Central memory CD8-positive, alpha-beta T cell (primary cell): Measurements from ENCODE around the gene PHTF1.

Experiments used
- ATAC-seq: fragments of 150-1000 bp; cut with Tn5 transposase; replicated peaks from 2 replicates; pipeline ENCODE4 v1.10.0; 2022; ENCODE audit warnings: mild to moderate bottlenecking, moderate FRiP score, moderate number of reproducible peaks; ENCODE audit not compliant: poor library complexity, severe bottlenecking; ENCODE audit errors: extremely low read depth
- DNase-seq, 2 donors: peaks; one replicate each; pipeline ENCODE4 v3.0.0; 2021; ENCODE audit warnings: low spot score in 2 of 2
- H3K27ac Mint-ChIP-seq: one replicate; pipeline ENCODE4 v1.8.0; 2022; ENCODE audit warnings: low read depth, mild to moderate bottlenecking, moderate library complexity, mixed read lengths
- H3K27me3 Mint-ChIP-seq: one replicate; pipeline ENCODE4 v1.8.0; 2022; ENCODE audit warnings: mixed read lengths
- H3K36me3 Mint-ChIP-seq: one replicate; pipeline ENCODE4 v1.8.0; 2022; ENCODE audit warnings: mild to moderate bottlenecking, moderate library complexity, mixed read lengths; ENCODE audit not compliant: insufficient read depth
- H3K4me1 Mint-ChIP-seq: one replicate; pipeline ENCODE4 v1.8.0; 2022; ENCODE audit warnings: mixed read lengths
- H3K4me3 Mint-ChIP-seq: one replicate; pipeline ENCODE4 v1.8.0; 2022; ENCODE audit warnings: mild to moderate bottlenecking, moderate library complexity, mixed read lengths
- H3K9me3 Mint-ChIP-seq: one replicate; pipeline ENCODE4 v1.8.0; 2022; ENCODE audit warnings: mixed read lengths

Gene PHTF1

DNA sequence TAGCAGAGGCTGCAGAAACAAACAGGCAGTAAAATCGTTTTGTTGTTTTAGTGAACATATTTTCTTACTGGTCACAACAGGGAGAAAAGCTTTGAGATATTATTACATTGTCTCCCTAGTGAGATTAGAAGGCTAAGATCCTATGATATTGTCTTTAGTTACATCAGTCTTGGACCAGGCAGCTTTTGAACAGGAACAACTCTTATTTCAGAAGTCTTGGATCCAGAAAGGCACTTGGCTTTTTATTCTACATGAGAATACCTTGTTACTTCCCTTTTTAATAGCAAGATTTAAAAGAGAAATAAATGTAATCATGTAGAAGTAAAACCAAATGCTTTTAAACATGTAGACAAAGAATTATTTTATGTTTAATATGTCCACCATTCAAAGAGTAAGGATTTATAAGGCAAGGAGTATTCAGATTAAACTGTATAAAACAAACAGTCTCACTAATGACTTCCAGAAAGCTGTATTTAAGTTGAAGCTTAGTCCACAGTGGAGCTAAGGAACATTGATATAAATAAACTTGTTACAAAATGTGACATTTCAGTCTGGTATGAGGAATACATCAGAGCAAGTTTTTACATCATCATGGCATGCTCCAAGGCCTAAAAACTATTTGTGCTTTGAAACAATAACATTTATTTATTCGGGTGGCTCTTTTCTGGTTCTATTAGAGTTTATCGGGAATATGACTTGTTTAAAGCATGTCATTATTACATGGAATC, 72.2 kb downstream of the PHTF1 start:
- Mint-ChIP-seq H3K27me3 (no peaks in the 10 kb centered on the region), H3K27ac (no peak overlapping the region), H3K9me3 (no peaks in the 10 kb centered on the region), H3K36me3 (no peaks in the 10 kb centered on the region), H3K4me3 (no peak overlapping the region), H3K4me1 (no peaks in the 10 kb centered on the region)
- ATAC-seq (no peak), DNase-seq (no peak)

GRCh38 chr1:113684153-113684541, 75.1 kb downstream of the PHTF1 start:
- Mint-ChIP-seq H3K27me3 (no peaks in the 10 kb centered on the region), H3K27ac (no peak overlapping the region), H3K36me3 (peaks cover 1% of the 10 kb centered on the region), H3K9me3 (no peaks in the 10 kb centered on the region), H3K4me1 (no peaks in the 10 kb centered on the region), H3K4me3 (no peak overlapping the region)
- DNase-seq (no peak), ATAC-seq (no peak)

- Mint-ChIP-seq H3K27ac (no peak overlapping the region), H3K9me3 (no peaks in the 10 kb centered on the region), H3K4me1 (no peaks in the 10 kb centered on the region), H3K4me3 (no peak overlapping the region), H3K27me3 (no peaks in the 10 kb centered on the region), H3K36me3 (peaks cover 1% of the 10 kb centered on the region)
- ATAC-seq (no peak), DNase-seq (no peak)
These were observed 75.7 kb downstream of the PHTF1 start for GRCh38 chr1:113683384-113684152.

DNA sequence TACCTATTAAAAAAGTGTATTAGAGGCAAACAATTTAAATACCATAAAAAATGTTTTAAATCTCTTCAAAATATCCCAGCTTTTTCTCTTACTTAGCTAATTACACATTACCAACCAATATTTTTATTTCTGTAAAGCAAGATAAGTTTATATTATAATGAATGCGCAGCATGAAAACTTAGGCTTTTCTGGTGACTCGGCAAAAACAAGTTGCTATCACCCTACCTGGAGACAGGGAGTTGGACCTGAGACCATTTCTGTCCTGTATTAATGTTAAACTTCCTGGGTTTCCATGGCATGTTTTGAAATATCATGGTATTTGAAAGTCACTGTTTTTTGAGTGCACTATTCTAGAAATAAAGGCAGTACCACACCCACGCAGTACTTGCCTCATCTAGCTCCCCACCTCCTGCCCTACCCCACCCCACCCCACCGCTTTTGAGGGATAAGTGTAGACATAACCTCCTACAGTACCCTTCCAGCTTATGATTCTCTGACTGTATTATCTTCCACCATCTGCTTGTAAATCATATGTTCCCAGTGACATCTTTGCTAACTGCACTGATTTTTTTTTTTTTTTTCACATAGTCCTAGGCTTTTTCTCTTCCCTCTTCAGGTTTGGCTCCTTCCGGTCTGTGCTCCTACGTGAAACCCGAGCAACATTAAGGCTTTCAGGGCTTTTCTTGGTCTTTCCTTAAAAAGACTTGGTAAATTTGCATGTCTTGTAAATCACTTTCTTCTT, 77.5 kb downstream of the PHTF1 start:
- no peaks in the 10 kb centered on the region for H3K27me3 Mint-ChIP-seq
- no peaks in the 10 kb centered on the region for H3K9me3 Mint-ChIP-seq
- peaks cover 1% of the 10 kb centered on the region for H3K36me3 Mint-ChIP-seq
- H3K4me3 Mint-ChIP-seq: no peak overlapping the region
- DNase-seq (no peak), ATAC-seq (no peak)
- H3K27ac Mint-ChIP-seq: no peak overlapping the region
- H3K4me1 Mint-ChIP-seq: no peaks in the 10 kb centered on the region

DNA sequence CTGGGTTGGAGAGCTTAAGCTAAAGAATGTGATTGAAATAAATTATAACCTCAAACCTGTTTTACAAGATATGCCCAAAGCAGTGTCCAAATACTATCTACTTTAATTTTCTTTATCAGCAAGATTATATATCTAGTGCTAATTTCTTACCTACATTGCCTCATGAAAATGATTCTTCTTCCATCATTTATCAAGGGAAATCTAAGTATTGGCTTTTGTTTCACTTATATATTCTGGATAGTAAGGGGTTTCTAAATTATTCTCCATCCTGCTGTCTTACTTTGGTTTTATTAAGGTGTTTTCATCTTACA, 81.2 kb downstream of the PHTF1 start:
- no peaks in the 10 kb centered on the region for H3K27me3 Mint-ChIP-seq
- H3K4me3 Mint-ChIP-seq: no peak overlapping the region
- no peak for ATAC-seq
- H3K27ac Mint-ChIP-seq: no peak overlapping the region
- peaks cover 1% of the 10 kb centered on the region for H3K36me3 Mint-ChIP-seq
- no peak for DNase-seq
- H3K9me3 Mint-ChIP-seq: no peaks in the 10 kb centered on the region
- H3K4me1 Mint-ChIP-seq: no peaks in the 10 kb centered on the region

- no peak for ATAC-seq
- no peaks in the 10 kb centered on the region for H3K4me1 Mint-ChIP-seq
- H3K9me3 Mint-ChIP-seq: no peaks in the 10 kb centered on the region
- DNase-seq: no peak
- no peak overlapping the region for H3K27ac Mint-ChIP-seq
- no peak overlapping the region for H3K4me3 Mint-ChIP-seq
- peaks cover 1% of the 10 kb centered on the region for H3K36me3 Mint-ChIP-seq
- H3K27me3 Mint-ChIP-seq: no peaks in the 10 kb centered on the region
These were observed 81.8 kb downstream of the PHTF1 start for GRCh38 chr1:113677250-113678158.

- Mint-ChIP-seq H3K27me3 (no peaks in the 10 kb centered on the region), H3K4me3 (no peak overlapping the region), H3K36me3 (peaks cover 1% of the 10 kb centered on the region), H3K9me3 (no peaks in the 10 kb centered on the region), H3K4me1 (no peaks in the 10 kb centered on the region), H3K27ac (no peak overlapping the region)
- ATAC-seq (no peak), DNase-seq (no peak)
These were observed 82.8 kb downstream of the PHTF1 start for GRCh38 chr1:113676524-113676923.

- ATAC-seq: no peak
- DNase-seq: no peak
- Mint-ChIP-seq H3K27ac (no peak overlapping the region), H3K4me3 (no peak overlapping the region), H3K4me1 (no peaks in the 10 kb centered on the region), H3K36me3 (no peaks in the 10 kb centered on the region), H3K9me3 (no peaks in the 10 kb centered on the region), H3K27me3 (no peaks in the 10 kb centered on the region)
These were observed 84.0 kb downstream of the PHTF1 start for GRCh38 chr1:113675302-113675701.

- no peak for DNase-seq
- Mint-ChIP-seq H3K36me3 (no peaks in the 10 kb centered on the region), H3K4me3 (no peak overlapping the region), H3K4me1 (no peaks in the 10 kb centered on the region), H3K27me3 (no peaks in the 10 kb centered on the region), H3K27ac (no peak overlapping the region), H3K9me3 (no peaks in the 10 kb centered on the region)
- ATAC-seq: no peak
These were observed 84.7 kb downstream of the PHTF1 start for GRCh38 chr1:113674591-113674990.

DNA sequence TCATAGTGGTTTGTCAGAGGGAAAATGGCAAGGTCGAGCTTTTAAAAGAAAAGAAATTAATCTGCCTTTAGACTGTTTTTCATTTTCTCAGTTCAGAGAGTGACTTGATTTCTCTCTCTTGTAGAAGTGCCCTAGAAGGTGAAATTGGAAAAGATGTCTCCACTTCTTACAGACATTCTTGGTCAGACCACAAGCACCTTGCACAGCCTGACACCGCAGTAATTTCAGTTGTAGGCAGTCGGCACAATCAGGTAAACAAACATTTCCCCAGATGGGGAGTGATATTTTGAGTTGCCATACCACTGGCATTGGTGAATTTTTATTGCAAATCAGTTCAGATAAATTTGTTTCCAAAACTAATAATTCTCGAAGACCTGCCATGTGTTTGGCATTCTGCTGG, 86.8 kb downstream of the PHTF1 start:
- Mint-ChIP-seq H3K4me1 (no peaks in the 10 kb centered on the region), H3K9me3 (no peaks in the 10 kb centered on the region), H3K27ac (no peak overlapping the region), H3K27me3 (no peaks in the 10 kb centered on the region), H3K36me3 (no peaks in the 10 kb centered on the region), H3K4me3 (no peak overlapping the region)
- no peak for DNase-seq
- ATAC-seq: no peak

DNA sequence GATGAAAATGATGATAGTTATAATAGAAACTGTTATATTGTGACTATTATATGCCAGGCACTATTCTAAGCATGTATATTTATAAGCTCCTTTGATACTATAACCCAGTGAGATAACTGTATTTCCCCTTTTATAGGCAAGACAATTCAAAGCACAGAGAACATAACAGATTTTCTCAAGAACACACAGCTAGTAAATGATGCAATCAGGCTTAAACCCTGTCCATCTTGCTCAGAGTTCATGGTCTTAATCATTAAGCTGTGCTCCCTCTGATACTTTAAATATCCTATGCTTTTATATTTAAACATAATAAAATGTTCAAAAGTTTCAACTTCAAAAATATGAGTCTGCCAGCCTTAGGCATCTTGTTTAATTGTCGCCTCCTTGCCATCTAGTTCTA, 88.6 kb downstream of the PHTF1 start:
- H3K27ac Mint-ChIP-seq: no peak overlapping the region
- no peak overlapping the region for H3K4me3 Mint-ChIP-seq
- H3K27me3 Mint-ChIP-seq: no peaks in the 10 kb centered on the region
- H3K9me3 Mint-ChIP-seq: no peaks in the 10 kb centered on the region
- no peaks in the 10 kb centered on the region for H3K4me1 Mint-ChIP-seq
- DNase-seq (no peak), ATAC-seq (no peak)
- H3K36me3 Mint-ChIP-seq: no peaks in the 10 kb centered on the region

GRCh38 chr1:113669988-113670387, 89.3 kb downstream of the PHTF1 start:
- Mint-ChIP-seq H3K27ac (no peak overlapping the region), H3K27me3 (no peaks in the 10 kb centered on the region), H3K4me3 (no peak overlapping the region), H3K9me3 (no peaks in the 10 kb centered on the region), H3K4me1 (no peaks in the 10 kb centered on the region), H3K36me3 (no peaks in the 10 kb centered on the region)
- DNase-seq (no peak), ATAC-seq (no peak)
